GM12801 (cell line): ENCODE data around the gene PPP6R3.

Source experiments
- CTCF ChIP-seq: IDR thresholded peaks from one replicate; pipeline ENCODE4 v1.5.1; 2011; ENCODE audit warnings: control low read depth; ENCODE audit not compliant: insufficient read length; ENCODE audit errors: extremely low read depth

The PPP6R3 gene

DNA sequence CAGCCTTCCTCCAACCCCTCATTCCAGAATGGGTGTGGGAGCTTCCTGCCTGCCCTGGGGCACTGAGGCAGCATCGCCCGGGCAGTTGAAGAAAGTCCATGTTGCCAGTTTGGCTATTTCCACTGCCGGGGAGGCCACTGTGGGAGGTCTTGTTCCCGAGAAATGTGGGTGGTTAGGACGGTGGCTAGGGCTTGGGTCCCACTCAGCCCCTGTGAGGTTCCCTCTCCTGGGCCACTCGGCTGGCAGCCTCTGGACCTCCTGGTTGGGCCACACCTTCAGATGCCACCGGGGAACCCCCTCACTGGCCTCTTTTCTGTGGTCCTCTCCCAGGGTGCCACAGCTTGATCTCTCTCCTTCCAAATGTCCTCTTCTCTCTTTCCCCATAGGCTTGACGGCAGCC, 5.1 kb upstream of the PPP6R3 start:
- TF ChIP-seq CTCF, result no peak

DNA sequence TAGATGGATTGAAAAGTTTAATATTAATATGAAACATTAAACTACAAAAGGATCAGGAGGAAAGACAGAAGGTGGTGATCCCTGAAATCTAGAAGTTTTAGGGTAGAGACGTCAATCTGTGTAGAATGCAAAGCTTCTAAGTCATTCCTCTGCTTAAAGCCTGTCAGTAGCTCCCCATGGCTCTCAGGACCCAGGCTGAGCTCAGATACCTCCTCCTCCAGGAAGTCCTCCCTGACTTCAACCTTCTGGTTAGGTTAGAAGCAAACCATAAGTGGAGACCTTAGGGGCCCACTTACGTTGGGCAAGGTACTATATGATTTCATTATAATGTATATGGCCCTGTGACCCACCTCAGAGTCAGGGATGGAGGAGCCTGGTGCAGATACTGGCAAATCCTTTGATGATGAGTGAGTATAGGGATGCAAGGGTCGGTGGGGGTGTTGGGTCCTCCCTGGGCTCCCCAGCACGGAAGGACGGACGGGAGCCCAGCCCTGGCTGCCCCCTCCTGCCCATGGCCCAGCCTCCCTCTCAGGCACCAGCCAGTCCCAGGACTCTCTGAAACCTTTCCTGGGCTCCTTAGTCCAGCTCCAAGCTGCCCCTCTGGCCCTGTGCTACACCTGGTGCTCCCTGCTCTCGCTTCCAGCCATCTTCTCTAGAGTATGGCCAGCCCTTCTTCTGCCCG, 3.2 kb upstream of the PPP6R3 start:
- no peak for TF ChIP-seq CTCF

- no peak for TF ChIP-seq CTCF
Measured at GRCh38 chr11:68457898-68458249, 2.7 kb upstream of the PPP6R3 start.

DNA sequence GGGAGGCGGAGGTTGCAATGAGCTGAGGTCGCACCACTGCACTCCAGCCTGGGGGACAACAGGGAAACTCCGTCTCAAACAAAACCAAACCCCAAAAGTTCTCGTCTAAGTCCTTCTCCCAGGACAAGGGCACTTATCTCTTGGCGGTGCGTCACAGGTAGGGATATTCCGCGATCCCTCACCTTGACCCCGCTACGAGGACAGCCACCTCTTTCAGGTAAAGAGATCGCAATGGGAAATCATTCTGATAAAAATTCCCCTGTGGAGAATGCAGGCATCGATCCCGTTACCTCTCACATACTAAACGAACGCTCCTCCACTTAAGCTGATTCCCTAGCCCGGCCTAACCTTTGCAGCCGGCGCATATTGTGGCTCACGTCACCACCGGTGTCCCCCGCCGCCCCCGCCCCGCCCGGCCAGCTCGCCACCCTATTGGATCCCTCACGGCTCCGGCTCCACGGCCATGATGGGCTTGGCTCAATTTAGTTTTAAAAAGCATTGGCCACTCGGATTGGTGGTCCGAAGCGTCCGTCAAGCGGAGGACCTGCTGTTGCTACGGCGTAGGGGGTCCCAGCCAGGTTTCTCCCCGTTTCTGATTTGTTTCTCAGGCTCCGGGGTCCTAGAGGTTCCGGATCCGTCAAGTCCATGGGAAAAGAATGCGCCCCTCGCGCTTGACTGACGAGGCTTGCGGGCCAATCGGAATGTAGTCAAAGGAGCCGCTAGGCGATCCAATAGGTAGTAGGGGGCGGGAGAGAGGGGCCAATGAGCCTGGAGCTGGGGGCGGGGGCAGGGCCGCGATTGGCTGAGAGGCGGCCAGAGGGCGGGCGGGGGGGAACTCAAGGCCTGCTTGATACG, 439 bp upstream of the PPP6R3 start:
- no peak for TF ChIP-seq CTCF

GRCh38 chr11:68461575-68461917, 994 bp downstream of the PPP6R3 start:
- no peak for TF ChIP-seq CTCF

GRCh38 chr11:68463714-68464113, 3.2 kb downstream of the PPP6R3 start:
- TF ChIP-seq CTCF, result no peak

DNA sequence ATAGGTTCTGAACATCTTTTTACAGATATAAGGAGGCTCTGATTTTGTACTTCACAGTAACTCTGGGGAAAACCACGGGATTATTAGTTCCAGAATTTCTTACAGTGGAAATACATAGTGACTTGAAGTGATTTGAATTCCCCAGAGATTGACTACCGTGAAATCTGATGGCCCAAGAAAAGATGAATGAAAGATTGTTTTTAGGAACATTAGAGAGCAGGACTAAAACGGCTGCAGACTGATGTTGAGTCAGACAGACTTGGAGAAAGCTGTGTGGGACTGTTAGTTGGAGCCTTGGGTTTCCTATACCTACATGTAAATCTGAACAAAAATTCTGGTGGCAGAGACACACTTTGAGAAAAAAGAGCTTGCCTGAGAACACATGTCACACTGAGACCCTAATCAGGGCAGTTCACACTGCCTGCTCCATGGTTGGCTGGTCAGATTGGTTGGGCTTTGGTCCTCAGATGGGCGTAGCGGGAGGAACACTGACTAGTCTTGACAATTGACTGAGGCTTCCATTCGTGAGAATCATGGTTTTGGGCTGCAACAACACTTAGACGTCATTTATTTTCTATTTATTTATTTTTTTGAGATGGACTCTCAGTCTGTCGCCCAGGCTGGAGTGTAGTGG, 6.8 kb downstream of the PPP6R3 start:
- TF ChIP-seq CTCF, result no peak
